ENCODE results near the gene FGD4. TPM values are rescaled to one million over a fixed set of nuclear protein-coding genes. Genes with fewer than 3 reads are reported as not detected.

The FGD4 gene
- total RNA-seq, 1 experiment from 2014 or later, result 31.6 TPM

GRCh38 chr12:32516230-32516629, 116.9 kb downstream of the FGD4 start:
- no peaks in the 10 kb centered on the region for H3K36me3 Mint-ChIP-seq (ENCODE audit: insufficient read depth, unreplicated experiment)
- H3K4me1 ChIP-seq, result peaks cover 18% of the 10 kb centered on the region
- H3K9me3 ChIP-seq, result no peaks in the 10 kb centered on the region
- H3K4me3 Mint-ChIP-seq (ENCODE audit: unreplicated experiment), result no peak overlapping the region
- BruUV-seq (replicated peaks), result no TSS peak
- ChIA-PET POLR2A (no interaction called here), CTCF (no interaction called here)
- intact Hi-C loops (cut with micrococcal nuclease; ENCODE audit: unreplicated experiment), result no loop called here
- TF ChIP-seq, protein P1, sequence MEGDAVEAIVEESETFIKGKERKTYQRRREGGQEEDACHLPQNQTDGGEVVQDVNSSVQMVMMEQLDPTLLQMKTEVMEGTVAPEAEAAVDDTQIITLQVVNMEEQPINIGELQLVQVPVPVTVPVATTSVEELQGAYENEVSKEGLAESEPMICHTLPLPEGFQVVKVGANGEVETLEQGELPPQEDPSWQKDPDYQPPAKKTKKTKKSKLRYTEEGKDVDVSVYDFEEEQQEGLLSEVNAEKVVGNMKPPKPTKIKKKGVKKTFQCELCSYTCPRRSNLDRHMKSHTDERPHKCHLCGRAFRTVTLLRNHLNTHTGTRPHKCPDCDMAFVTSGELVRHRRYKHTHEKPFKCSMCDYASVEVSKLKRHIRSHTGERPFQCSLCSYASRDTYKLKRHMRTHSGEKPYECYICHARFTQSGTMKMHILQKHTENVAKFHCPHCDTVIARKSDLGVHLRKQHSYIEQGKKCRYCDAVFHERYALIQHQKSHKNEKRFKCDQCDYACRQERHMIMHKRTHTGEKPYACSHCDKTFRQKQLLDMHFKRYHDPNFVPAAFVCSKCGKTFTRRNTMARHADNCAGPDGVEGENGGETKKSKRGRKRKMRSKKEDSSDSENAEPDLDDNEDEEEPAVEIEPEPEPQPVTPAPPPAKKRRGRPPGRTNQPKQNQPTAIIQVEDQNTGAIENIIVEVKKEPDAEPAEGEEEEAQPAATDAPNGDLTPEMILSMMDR (IDR thresholded peaks at IDR 0.05; ENCODE audit: insufficient read depth in 1 of 2, low read depth in 1 of 2, low read length in 1 of 2, severe bottlenecking in 1 of 2, unreplicated experiment in 1 of 2), result no peak
- no peaks in the 10 kb centered on the region for H3K27me3 Mint-ChIP-seq (ENCODE audit: insufficient read depth, unreplicated experiment)
- H3K9me3 Mint-ChIP-seq (ENCODE audit: unreplicated experiment), result no peaks in the 10 kb centered on the region
- no peaks in the 10 kb centered on the region; the same call in 1 of the 2 replicates for H3K36me3 ChIP-seq (ENCODE audit: control insufficient read depth, insufficient read depth, low read length)
- DNase-seq, result no peak
- no peaks in the 10 kb centered on the region for H3K27me3 ChIP-seq (replicated peaks; ENCODE audit: control insufficient read depth, insufficient read depth, low read length)
- peaks cover 23% of the 10 kb centered on the region for H3K4me1 Mint-ChIP-seq (ENCODE audit: low read depth, unreplicated experiment)
- no peak overlapping the region for H3K27ac Mint-ChIP-seq (ENCODE audit: unreplicated experiment)
- no peak overlapping the region for H3K4me3 ChIP-seq (ENCODE audit: low read depth, low read length)

- H3K9me3 ChIP-seq, result no peaks in the 10 kb centered on the region
- Mint-ChIP-seq H3K27ac (ENCODE audit: unreplicated experiment) (no peak overlapping the region), H3K27me3 (ENCODE audit: insufficient read depth, unreplicated experiment) (no peaks in the 10 kb centered on the region), H3K4me1 (ENCODE audit: low read depth, unreplicated experiment) (peaks cover 18% of the 10 kb centered on the region), H3K36me3 (ENCODE audit: insufficient read depth, unreplicated experiment) (no peaks in the 10 kb centered on the region), H3K9me3 (ENCODE audit: unreplicated experiment) (no peaks in the 10 kb centered on the region), H3K4me3 (ENCODE audit: unreplicated experiment) (no peak overlapping the region)
- no peak for DNase-seq
- no peaks in the 10 kb centered on the region; the same call in 1 of the 2 replicates for H3K36me3 ChIP-seq (ENCODE audit: control insufficient read depth, insufficient read depth, low read length)
- intact Hi-C loops (cut with micrococcal nuclease; ENCODE audit: unreplicated experiment), result no loop called here
- H3K4me1 ChIP-seq, result peaks cover 14% of the 10 kb centered on the region
- CTCF ChIA-PET, result no interaction called here
- BruUV-seq (replicated peaks), result no TSS peak
- H3K4me3 ChIP-seq (ENCODE audit: low read depth, low read length), result no peak overlapping the region
- no peaks in the 10 kb centered on the region for H3K27me3 ChIP-seq (replicated peaks; ENCODE audit: control insufficient read depth, insufficient read depth, low read length)
- POLR2A ChIA-PET, result no interaction called here
- TF ChIP-seq, protein P1 (IDR thresholded peaks at IDR 0.05; ENCODE audit: insufficient read depth in 1 of 2, low read depth in 1 of 2, low read length in 1 of 2, severe bottlenecking in 1 of 2, unreplicated experiment in 1 of 2), result no peak
Observed at GRCh38 chr12:32517966-32518365, 118.6 kb downstream of the FGD4 start.

DNA sequence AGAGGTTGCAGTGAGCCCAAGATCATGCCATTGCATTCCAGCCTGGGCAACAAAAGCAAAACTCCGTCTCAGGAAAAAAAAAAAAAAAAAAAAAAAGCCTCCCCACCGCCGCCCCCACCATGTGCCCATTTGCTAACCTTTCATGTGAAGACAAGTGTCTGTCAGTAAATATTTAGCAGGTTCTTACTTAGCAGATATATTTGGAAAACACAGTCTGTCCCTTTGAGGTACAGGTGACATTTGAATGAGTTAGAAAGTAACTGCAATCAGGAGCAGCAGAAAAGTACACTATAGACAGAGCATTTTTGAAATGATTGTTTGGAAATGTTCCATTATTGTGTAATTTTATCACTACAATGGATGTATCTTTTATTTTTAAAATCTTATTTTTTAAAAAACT, 119.7 kb downstream of the FGD4 start:
- CTCF ChIA-PET, result interaction anchor here (0.7 kb wide), 1 partner anchor 378 kb away, joined by 5 read pairs; no protein-coding TSS in a partner anchor
- intact Hi-C loops (cut with micrococcal nuclease; ENCODE audit: unreplicated experiment), result no loop called here
- TF ChIP-seq, protein P1 (IDR thresholded peaks at IDR 0.05; ENCODE audit: insufficient read depth in 1 of 2, low read depth in 1 of 2, low read length in 1 of 2, severe bottlenecking in 1 of 2, unreplicated experiment in 1 of 2), result no peak

More for the DNA sequence above, 119.7 kb downstream of the FGD4 start:
- no peak for DNase-seq
- H3K4me3 ChIP-seq (ENCODE audit: low read depth, low read length), result no peak overlapping the region
- Mint-ChIP-seq H3K4me1 (ENCODE audit: low read depth, unreplicated experiment) (peaks cover 11% of the 10 kb centered on the region), H3K4me3 (ENCODE audit: unreplicated experiment) (no peak overlapping the region), H3K27me3 (ENCODE audit: insufficient read depth, unreplicated experiment) (no peaks in the 10 kb centered on the region), H3K27ac (ENCODE audit: unreplicated experiment) (no peak overlapping the region), H3K9me3 (ENCODE audit: unreplicated experiment) (no peaks in the 10 kb centered on the region), H3K36me3 (ENCODE audit: insufficient read depth, unreplicated experiment) (no peaks in the 10 kb centered on the region)
- no peaks in the 10 kb centered on the region for H3K27me3 ChIP-seq (replicated peaks; ENCODE audit: control insufficient read depth, insufficient read depth, low read length)
- POLR2A ChIA-PET, result no interaction called here
- BruUV-seq (replicated peaks), result no TSS peak
- H3K9me3 ChIP-seq, result no peaks in the 10 kb centered on the region
- H3K36me3 ChIP-seq (ENCODE audit: control insufficient read depth, insufficient read depth, low read length), result no peaks in the 10 kb centered on the region
- peaks cover 12% of the 10 kb centered on the region for H3K4me1 ChIP-seq

Measured in Caco-2 (cell line).